Esophagus (tissue), 2 donors: Measurements from ENCODE around the gene MACROD2. TPM values are rescaled to one million over a fixed set of nuclear protein-coding genes. Genes with fewer than 3 reads are reported as not detected.

Experiments used
- H3K27ac ChIP-seq, 2 donors: one replicate each; pipeline ENCODE4 v1.5.1; 2013; ENCODE audit warnings: low read depth in 2 of 2, mild to moderate bottlenecking in 2 of 2, inconsistent platforms in 1 of 2, low read length in 1 of 2, moderate library complexity in 1 of 2
- H3K27me3 ChIP-seq, 2 donors: one replicate each; pipeline ENCODE4 v1.6.1; 2013; ENCODE audit warnings: low read length in 2 of 2, control low read depth in 1 of 2, mild to moderate bottlenecking in 1 of 2; ENCODE audit not compliant: insufficient read depth in 2 of 2, control insufficient read depth in 1 of 2
- H3K36me3 ChIP-seq, 2 donors: one replicate each; pipeline ENCODE4 v1.6.1; 2013; ENCODE audit warnings: low read length in 1 of 2; ENCODE audit not compliant: control insufficient read depth in 2 of 2, insufficient read depth in 2 of 2
- H3K4me1 ChIP-seq, 2 donors: one replicate each; pipeline ENCODE4 v1.6.1; 2013; ENCODE audit warnings: low read length in 1 of 2; ENCODE audit not compliant: control insufficient read depth in 2 of 2, insufficient read depth in 2 of 2
- H3K4me3 ChIP-seq, 2 donors: one replicate each; pipeline ENCODE4 v1.5.1; 2013; ENCODE audit warnings: low read length in 2 of 2, mild to moderate bottlenecking in 2 of 2, low read depth in 1 of 2, moderate library complexity in 1 of 2
- H3K9me3 ChIP-seq, 2 donors: one replicate each; pipeline ENCODE4 v1.6.1; 2013; ENCODE audit warnings: mild to moderate bottlenecking in 2 of 2, low read depth in 1 of 2, low read length in 1 of 2, moderate library complexity in 1 of 2; ENCODE audit not compliant: control insufficient read depth in 2 of 2, insufficient read depth in 1 of 2
- WGBS, 2 donors: extraction: QIAGEN DNeasy Blood & Tissue Kit; methylation state at CpG; one replicate each; pipeline ENCODE4 v1.1.7; 2013; 5-methylcytosine and 5-hydroxymethylcytosine counted together
- polyA plus RNA-seq, 2 donors: library from polyadenylated mRNA; stranded (reverse); fragments of 200-250 nt; gene quantifications; one replicate each; pipeline ENCODE4 v1.2.3, GENCODE V29; 2013
- donor health status: healthy with polysubstance abuse.
- donor health status: Bipolar disorder and iron deficiency.

Gene MACROD2
- polyA plus RNA-seq, 2 donors = 0.64 to 1.9 TPM

DNA sequence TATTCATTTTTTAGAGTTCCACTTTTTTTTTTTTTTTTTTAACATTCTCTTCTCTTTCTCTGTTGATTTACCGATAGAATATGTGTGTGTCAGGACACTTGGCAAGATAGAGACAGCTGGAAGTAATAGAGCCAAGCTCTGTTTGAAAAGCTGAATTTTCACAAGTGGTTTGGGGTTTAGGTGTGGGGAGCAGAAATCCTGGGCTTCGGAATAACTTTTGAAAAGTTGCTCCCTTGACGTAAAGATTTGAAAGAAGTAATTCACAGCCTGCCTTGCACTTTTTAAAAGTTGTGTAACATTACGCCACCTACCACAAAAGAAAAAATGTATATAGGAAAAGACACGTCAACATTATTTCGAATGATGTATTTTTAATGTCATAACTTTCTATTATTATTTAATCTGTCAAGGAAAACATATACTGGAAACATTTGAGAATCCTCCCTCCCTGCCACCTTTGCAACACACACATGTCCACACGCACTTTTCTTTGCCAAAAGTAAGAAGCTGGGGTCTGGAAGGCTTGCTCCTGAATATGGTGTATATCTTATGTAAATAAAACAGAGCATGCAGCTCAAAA is 1660.1 kb downstream of the MACROD2 start:
- Histone ChIP-seq H3K4me1 (no peaks in the 10 kb centered on the region), H3K36me3 (no peaks in the 10 kb centered on the region), H3K27me3 (no peaks in the 10 kb centered on the region), H3K4me3 (no peak overlapping the region), H3K27ac (no peak overlapping the region), H3K9me3 (no peaks in the 10 kb centered on the region)
- WGBS, 2 donors = 84 to 85% methylated on average over 7 of the region's 7 CpGs

DNA sequence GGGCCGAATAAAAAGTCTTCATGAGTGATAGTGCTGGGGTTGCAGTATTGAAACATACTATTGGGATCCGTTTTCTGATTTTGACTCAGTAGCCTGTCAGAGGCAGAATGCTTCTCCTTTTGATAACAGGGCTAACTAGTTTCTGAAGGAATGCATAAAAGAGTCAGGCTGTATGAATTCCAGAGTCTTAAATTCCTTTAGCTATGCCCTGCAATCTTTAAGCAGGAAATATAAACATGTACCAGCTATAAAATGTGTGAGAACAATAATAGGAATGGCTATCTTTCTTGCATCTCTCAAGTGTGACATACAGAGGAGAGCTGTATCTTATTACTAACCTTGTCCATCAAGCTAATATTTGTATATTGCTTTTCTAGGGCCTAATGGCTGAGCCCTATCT is 1660.8 kb downstream of the MACROD2 start:
- 74 to 78% methylated on average over 2 of the region's 2 CpGs for WGBS, 2 donors
- Histone ChIP-seq H3K4me3 (no peak overlapping the region), H3K9me3 (no peaks in the 10 kb centered on the region), H3K36me3 (no peaks in the 10 kb centered on the region), H3K4me1 (no peaks in the 10 kb centered on the region), H3K27ac (no peak overlapping the region), H3K27me3 (no peaks in the 10 kb centered on the region)

- H3K4me3 ChIP-seq = no peak overlapping the region
- H3K27ac ChIP-seq = no peak overlapping the region
- 67 to 76% methylated on average over 5 of the region's 5 CpGs for WGBS, 2 donors
- no peaks in the 10 kb centered on the region for H3K36me3 ChIP-seq
- no peaks in the 10 kb centered on the region for H3K9me3 ChIP-seq
- H3K27me3 ChIP-seq = no peaks in the 10 kb centered on the region
- no peaks in the 10 kb centered on the region for H3K4me1 ChIP-seq
Observed at GRCh38 chr20:15658295-15658694, 1663.0 kb downstream of the MACROD2 start.

DNA sequence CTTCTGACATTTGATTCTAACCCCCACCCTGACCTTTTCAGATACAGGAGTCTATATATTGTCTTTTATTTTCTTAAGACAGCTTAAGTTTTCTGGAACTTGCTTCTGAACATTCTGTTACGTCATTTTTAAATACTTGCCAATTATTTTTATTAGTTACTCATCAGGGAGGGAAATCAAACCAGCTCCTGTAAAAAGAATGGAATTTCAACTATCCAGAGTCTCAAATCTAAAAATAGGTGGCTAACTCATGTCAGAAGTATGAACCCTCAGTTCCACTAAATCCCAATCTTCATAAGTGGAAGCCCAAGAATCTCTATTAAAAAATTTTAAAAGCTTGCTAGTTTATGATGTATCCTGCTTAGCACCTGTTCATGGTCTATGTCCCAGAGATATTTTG is 1677.9 kb downstream of the MACROD2 start:
- no peaks in the 10 kb centered on the region for H3K4me1 ChIP-seq
- H3K27ac ChIP-seq = no peak overlapping the region
- H3K27me3 ChIP-seq = no peaks in the 10 kb centered on the region
- H3K4me3 ChIP-seq = no peak overlapping the region
- 28 to 44% methylated on average over 1 of the region's 1 CpG for WGBS, 2 donors
- no peaks in the 10 kb centered on the region for H3K9me3 ChIP-seq
- H3K36me3 ChIP-seq = no peaks in the 10 kb centered on the region

GRCh38 chr20:15674253-15675060 is 1679.1 kb downstream of the MACROD2 start:
- no peak overlapping the region for H3K4me3 ChIP-seq
- H3K27me3 ChIP-seq = no peaks in the 10 kb centered on the region
- no peaks in the 10 kb centered on the region for H3K4me1 ChIP-seq
- 89 to 95% methylated on average over 5 of the region's 5 CpGs for WGBS, 2 donors
- no peaks in the 10 kb centered on the region for H3K9me3 ChIP-seq
- H3K27ac ChIP-seq = no peak overlapping the region
- H3K36me3 ChIP-seq = no peaks in the 10 kb centered on the region

- H3K4me1 ChIP-seq = no peaks in the 10 kb centered on the region
- WGBS, 2 donors = 95 to 96% methylated on average over 2 of the region's 2 CpGs
- no peaks in the 10 kb centered on the region for H3K36me3 ChIP-seq
- no peaks in the 10 kb centered on the region for H3K9me3 ChIP-seq
- H3K4me3 ChIP-seq = no peak overlapping the region
- H3K27ac ChIP-seq = no peak overlapping the region
- H3K27me3 ChIP-seq = no peaks in the 10 kb centered on the region
Observed at GRCh38 chr20:15675061-15675514, 1679.8 kb downstream of the MACROD2 start.

- H3K27ac ChIP-seq = no peak overlapping the region
- 38 to 48% methylated on average over 1 of the region's 1 CpG for WGBS, 2 donors
- no peaks in the 10 kb centered on the region for H3K36me3 ChIP-seq
- H3K9me3 ChIP-seq = no peaks in the 10 kb centered on the region
- H3K4me1 ChIP-seq = no peaks in the 10 kb centered on the region
- no peak overlapping the region for H3K4me3 ChIP-seq
- H3K27me3 ChIP-seq = no peaks in the 10 kb centered on the region
Observed at GRCh38 chr20:15675813-15676484, 1680.6 kb downstream of the MACROD2 start.

DNA sequence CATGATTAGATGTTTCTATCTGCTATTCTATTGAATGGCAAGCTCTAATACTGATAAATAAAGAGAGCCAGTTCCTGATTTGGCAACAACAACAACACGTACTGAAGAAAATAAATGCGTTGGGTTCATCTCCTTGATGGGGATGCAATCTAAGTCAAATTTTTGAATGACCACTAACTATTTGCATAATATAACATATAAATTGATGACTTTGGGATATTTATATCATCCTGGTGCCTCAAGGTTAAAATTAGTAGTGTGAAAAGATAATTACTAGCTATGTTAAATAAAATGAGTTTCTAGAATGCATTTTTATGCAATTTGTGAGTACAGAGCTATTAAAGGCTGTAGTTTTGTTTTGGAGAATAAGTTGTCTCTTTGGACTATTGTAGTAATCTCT is 1681.5 kb downstream of the MACROD2 start:
- H3K4me1 ChIP-seq = no peaks in the 10 kb centered on the region
- no peaks in the 10 kb centered on the region for H3K36me3 ChIP-seq
- 88 to 95% methylated on average over 2 of the region's 2 CpGs for WGBS, 2 donors
- H3K9me3 ChIP-seq = no peaks in the 10 kb centered on the region
- H3K27me3 ChIP-seq = no peaks in the 10 kb centered on the region
- no peak overlapping the region for H3K4me3 ChIP-seq
- H3K27ac ChIP-seq = no peak overlapping the region

- H3K36me3 ChIP-seq = no peaks in the 10 kb centered on the region
- H3K9me3 ChIP-seq = no peaks in the 10 kb centered on the region
- H3K4me1 ChIP-seq = no peaks in the 10 kb centered on the region
- no peak overlapping the region for H3K4me3 ChIP-seq
- no peaks in the 10 kb centered on the region for H3K27me3 ChIP-seq
- H3K27ac ChIP-seq = no peak overlapping the region
- WGBS, 2 donors = 61 to 72% methylated on average over 2 of the region's 2 CpGs
Observed at GRCh38 chr20:15682690-15683089, 1687.4 kb downstream of the MACROD2 start.
